ENCODE data around the gene NOS1AP.

- no peak for TF ChIP-seq POLR2A (IDR thresholded peaks at IDR 0.05; ENCODE audit: low read depth, low read length)
- no peak for TF ChIP-seq POLR2AphosphoS5 (IDR thresholded peaks at IDR 0.05; ENCODE audit: low read depth, low read length)
- TF ChIP-seq TAF1 (IDR thresholded peaks at IDR 0.05; ENCODE audit: borderline replicate concordance, low read depth, low read length), result no peak
Observed at GRCh38 chr1:162329826-162330225, 260.3 kb downstream of the NOS1AP start.
